H1 (cell line): Measurements from ENCODE around the gene CD248. TPM values are rescaled to one million over a fixed set of nuclear protein-coding genes. Genes with fewer than 3 reads are reported as not detected.

Source experiments
- CTCF ChIA-PET: fragments of 300-600 bp; sonication (Branson Sonifier 250); formaldehyde crosslinking; loops from one replicate; lab custom pipeline; 2021; ENCODE audit not compliant: partially characterized antibody; lab: Charles Lee
- POLR2A ChIA-PET: fragments of 300-600 bp; sonication (Branson Sonifier 250); formaldehyde crosslinking; loops from one replicate; lab custom pipeline; 2021; ENCODE audit warnings: inconsistent platforms; ENCODE audit not compliant: partially characterized antibody; lab: Charles Lee
- DNase-seq, 2 experiments: peaks; one replicate each; pipeline versions ENCODE4 v3.0.0 to v3.0.0-alpha.2; 2010 to 2022; ENCODE audit warnings: low spot score in 2 of 2, low read depth in 1 of 2, mixed read lengths in 1 of 2
- FAIRE-seq: peaks from 2 replicates; lab custom pipeline; 2011; peaks lifted over from hg19 to GRCh38; lab: Jason Lieb, UNC
- H2AFZ ChIP-seq: 2 replicates; pipeline ENCODE4 v1.8.1; 2012; ENCODE audit warnings: low read length, inconsistent platforms
- H2AK5ac ChIP-seq: 2 replicates; pipeline ENCODE4 v1.6.1; 2013; ENCODE audit warnings: low read depth, low read length
- H2BK120ac ChIP-seq: replicated peaks from 2 replicates; pipeline ENCODE3; 2013; ENCODE audit warnings: low read depth, low read length, inconsistent platforms
- H2BK12ac ChIP-seq: 2 replicates; pipeline ENCODE4 v1.6.1; 2013; ENCODE audit warnings: low read depth, low read length
- H2BK15ac ChIP-seq: 2 replicates; pipeline ENCODE4 v1.6.1; 2013; ENCODE audit warnings: low read length
- H2BK20ac ChIP-seq: 2 replicates; pipeline ENCODE4 v1.6.1; 2013; ENCODE audit warnings: low read length
- H2BK5ac ChIP-seq: 2 replicates; pipeline ENCODE4 v1.6.1; 2013; ENCODE audit warnings: low read depth, low read length
- H3K14ac ChIP-seq: 2 replicates; pipeline ENCODE4 v1.6.1; 2013; ENCODE audit warnings: inconsistent platforms; ENCODE audit not compliant: insufficient read length
- H3K18ac ChIP-seq: 2 replicates; pipeline ENCODE4 v1.6.1; 2013; ENCODE audit warnings: low read length; ENCODE audit errors: extremely low read depth
- H3K23ac ChIP-seq: 2 replicates; pipeline ENCODE4 v1.6.1; 2013; ENCODE audit warnings: inconsistent platforms; ENCODE audit not compliant: insufficient read length
- H3K23me2 ChIP-seq: 2 replicates; pipeline ENCODE4 v1.6.1; 2013; ENCODE audit warnings: low read depth, low read length
- H3K27ac ChIP-seq: 2 replicates; pipeline ENCODE4 v1.6.1; 2011; ENCODE audit warnings: low read depth, low read length, inconsistent platforms
- H3K27me3 ChIP-seq, 4 experiments: replicated peaks in 1 of 4; 1 replicate in 1 of 4; 2 replicates in 3 of 4; pipeline versions ENCODE4 v1.6.1 to v1.8.1; 2011 to 2013; ENCODE audit warnings: low read length in 3 of 4, mild to moderate bottlenecking in 3 of 4, inconsistent platforms in 2 of 4, mixed read lengths in 2 of 4, moderate library complexity in 1 of 4; ENCODE audit not compliant: control insufficient read depth in 3 of 4, insufficient read depth in 3 of 4; ENCODE audit errors: extremely low read depth in 1 of 4
- H3K36me3 ChIP-seq, 4 experiments: 2 replicates each; pipeline versions ENCODE4 v1.6.1 to v1.8.1; 2011 to 2013; ENCODE audit warnings: mild to moderate bottlenecking in 4 of 4, low read length in 3 of 4, moderate library complexity in 2 of 4, control low read depth in 1 of 4, inconsistent platforms in 1 of 4; ENCODE audit not compliant: insufficient read depth in 4 of 4, control insufficient read depth in 2 of 4
- H3K4ac ChIP-seq: replicated peaks from 2 replicates; pipeline ENCODE3; 2013; ENCODE audit warnings: low read length, low read depth, mixed read lengths, inconsistent platforms; ENCODE audit not compliant: insufficient read length
- H3K4me1 ChIP-seq, 4 experiments: replicated peaks in 1 of 4; 1 replicate in 1 of 4; 2 replicates in 3 of 4; pipeline versions ENCODE4 v1.6.1 to v1.8.1; 2011 to 2013; ENCODE audit warnings: low read length in 3 of 4, inconsistent platforms in 2 of 4, mixed read lengths in 1 of 4; ENCODE audit not compliant: insufficient read depth in 4 of 4, control insufficient read depth in 3 of 4
- H3K4me2 ChIP-seq, 2 experiments: 2 replicates each; pipeline versions ENCODE4 v1.6.1 to v1.8.1; 2011 to 2013; ENCODE audit warnings: low read depth in 2 of 2, low read length in 2 of 2, control low read depth in 1 of 2, inconsistent platforms in 1 of 2, mild to moderate bottlenecking in 1 of 2; ENCODE audit not compliant: insufficient read depth in 1 of 2
- H3K4me3 ChIP-seq, 4 experiments: fragments of 200-600, 300-600 bp in 1 of 4; sonication (generic), shearing (Covaris generic), sonication (Bioruptor Twin) in 1 of 4; 2 replicates each; pipeline versions ENCODE4 v1.5.1 to v1.8.1; 2011 to 2016; ENCODE audit warnings: low read length in 4 of 4, low read depth in 3 of 4, control low read depth in 2 of 4, inconsistent platforms in 2 of 4, mild to moderate bottlenecking in 2 of 4, mixed read lengths in 1 of 4, moderate library complexity in 1 of 4; ENCODE audit not compliant: insufficient read depth in 2 of 4; ENCODE audit errors: extremely low read depth in 1 of 4
- H3K56ac ChIP-seq: replicated peaks from 2 replicates; pipeline ENCODE3; 2013; ENCODE audit warnings: low read depth, mild to moderate bottlenecking, mixed read lengths, low read length, inconsistent platforms; ENCODE audit not compliant: insufficient read length
- H3K79me1 ChIP-seq: 2 replicates; pipeline ENCODE4 v1.6.1; 2013; ENCODE audit warnings: low read depth, low read length, control low read depth
- H3K79me2 ChIP-seq, 2 experiments: 2 replicates each; pipeline versions ENCODE4 v1.6.1 to v1.8.1; 2012 to 2013; ENCODE audit warnings: low read length in 2 of 2, mild to moderate bottlenecking in 2 of 2, inconsistent platforms in 1 of 2; ENCODE audit not compliant: insufficient read depth in 2 of 2, control insufficient read depth in 1 of 2
- H3K9ac ChIP-seq, 4 experiments: replicated peaks in 1 of 4; 1 replicate in 1 of 4; 2 replicates in 3 of 4; pipeline versions ENCODE4 v1.6.1 to v1.8.1; 2011 to 2013; ENCODE audit warnings: low read depth in 3 of 4, low read length in 3 of 4, control low read depth in 2 of 4, mild to moderate bottlenecking in 2 of 4, moderate library complexity in 2 of 4, inconsistent platforms in 1 of 4; ENCODE audit errors: extremely low read depth in 1 of 4
- H3K9me3 ChIP-seq, 2 experiments: 2 replicates each; pipeline versions ENCODE4 v1.6.1 to v1.8.1; 2012 to 2013; ENCODE audit warnings: mild to moderate bottlenecking in 2 of 2, moderate library complexity in 2 of 2, control low read depth in 1 of 2, inconsistent platforms in 1 of 2, low read depth in 1 of 2, low read length in 1 of 2, mixed read lengths in 1 of 2; ENCODE audit not compliant: insufficient read depth in 2 of 2
- H4K20me1 ChIP-seq, 2 experiments: replicated peaks in 1 of 2; 2 replicates each; pipeline versions ENCODE3 to v1.8.1; 2011 to 2013; ENCODE audit warnings: inconsistent platforms in 2 of 2, low read length in 2 of 2, mild to moderate bottlenecking in 1 of 2; ENCODE audit not compliant: insufficient read depth in 2 of 2, control insufficient read depth in 1 of 2
- H4K5ac ChIP-seq: 2 replicates; pipeline ENCODE4 v1.6.1; 2013; ENCODE audit warnings: low read length, low read depth, mixed read lengths, inconsistent platforms; ENCODE audit not compliant: insufficient read length
- H4K8ac ChIP-seq: 2 replicates; pipeline ENCODE4 v1.8.0; 2013; ENCODE audit warnings: mild to moderate bottlenecking, moderate library complexity, low read length, inconsistent platforms; ENCODE audit not compliant: insufficient read depth; ENCODE audit errors: extremely low read depth
- H4K91ac ChIP-seq: replicated peaks from 2 replicates; pipeline ENCODE3; 2013; ENCODE audit warnings: low read length, mixed read lengths, inconsistent platforms; ENCODE audit not compliant: insufficient read length
- CTCF ChIP-seq, 3 experiments: IDR thresholded peaks; 1 replicate in 2 of 3; 2 replicates in 1 of 3; pipeline versions ENCODE4 v1.5.1 to v1.6.1; 2011; ENCODE audit warnings: low read length in 3 of 3, mild to moderate bottlenecking in 3 of 3, inconsistent platforms in 2 of 3, low read depth in 1 of 3, moderate library complexity in 1 of 3; ENCODE audit not compliant: insufficient read depth in 1 of 3; ENCODE audit errors: control extremely low read depth in 1 of 3
- HDAC6 ChIP-seq: IDR thresholded peaks from one replicate; pipeline ENCODE4 v1.7.1; 2012; ENCODE audit warnings: low read depth, mild to moderate bottlenecking, inconsistent platforms, low read length, moderate library complexity
- JUN ChIP-seq: IDR thresholded peaks from 2 replicates; pipeline ENCODE4 v1.6.1; 2011; ENCODE audit warnings: low read depth, mild to moderate bottlenecking, improper control_type of control experiment, low read length
- KDM5A ChIP-seq: fragments of 200-600 bp; IDR thresholded peaks from 2 replicates; pipeline ENCODE4 v1.7.1; 2012; ENCODE audit warnings: mild to moderate bottlenecking, low read length, inconsistent platforms, mixed read lengths
- RAD21 ChIP-seq, 2 experiments: IDR thresholded peaks in 1 of 2; conservative IDR thresholded peaks in 1 of 2; 2 replicates each; pipeline ENCODE4 v1.6.1; 2011; ENCODE audit warnings: low read depth in 2 of 2, low read length in 2 of 2, improper control_type of control experiment in 1 of 2, inconsistent platforms in 1 of 2, mild to moderate bottlenecking in 1 of 2, moderate library complexity in 1 of 2
- TAF1 ChIP-seq: IDR thresholded peaks from 2 replicates; pipeline ENCODE4 v1.6.1; 2011; ENCODE audit warnings: mild to moderate bottlenecking, low read depth, low read length
- TBP ChIP-seq: IDR thresholded peaks from 2 replicates; pipeline ENCODE4 v1.6.1; 2011; ENCODE audit warnings: low read depth, low read length, improper control_type of control experiment
- ZNF274 ChIP-seq: IDR thresholded peaks from 2 replicates; pipeline ENCODE4 v1.7.0; 2012; ENCODE audit warnings: low read length, borderline replicate concordance; ENCODE audit errors: extremely low read depth
- WGBS, 2 experiments: shearing (Covaris generic) in 1 of 2; methylation state at CpG; one replicate each; pipeline versions ENCODE4 v1.1.6 to v1.1.7; 2013 to 2015; ENCODE audit warnings: low lambda C conversion rate in 2 of 2, mixed read lengths in 2 of 2, inconsistent platforms in 1 of 2, low coverage in 1 of 2, missing lambda C conversion rate in 1 of 2; ENCODE audit not compliant: insufficient replicate concordance in 2 of 2, insufficient coverage in 1 of 2, insufficient read length in 1 of 2; ENCODE audit errors: extremely low coverage in 1 of 2, missing lambda C conversion rate in 1 of 2; 5-methylcytosine and 5-hydroxymethylcytosine counted together
- polyA plus RNA-seq, 7 experiments: library from polyadenylated mRNA; depleted of rRNA in 3 of 7; stranded (reverse) in 5 of 7; unstranded in 2 of 7; fragments of >200 nt in 5 of 7; fragments of 200-250 nt in 2 of 7; gene quantifications; 1 replicate in 5 of 7; 2 replicates in 1 of 7; 4 replicates in 1 of 7; pipeline versions ENCODE4 v1.2.1 to v1.2.3, GENCODE V29; 2011 to 2013; ENCODE audit warnings: missing spikeins in 2 of 7, mixed read lengths in 2 of 7
- total RNA-seq: library from RNA; stranded (reverse); fragmentation: NEBNext Ultra II Directional; extraction: Animal tissue kit (Norgen Biotek cat#: 25700); gene quantifications from 2 replicates; pipeline ENCODE4 v1.2.1, GENCODE V29; 2021

Gene CD248
- total and polyA plus RNA-seq, 2 of the 8 experiments (the other 6 are each of a cell fraction or from before 2014, with no cell fraction given) = 2.7 to 3.9 TPM

- Histone ChIP-seq H4K5ac (no peak overlapping the region), H3K27ac (no peak overlapping the region), H3K56ac (no peak overlapping the region), H3K14ac (no peak overlapping the region), H3K4ac (no peak overlapping the region), H2AK5ac (no peak overlapping the region), H3K9me3 (no peaks in the 10 kb centered on the region), H2BK5ac (no peak overlapping the region), H3K23ac (no peak overlapping the region), H3K36me3 (peaks cover 24 to 49% (median 47%) of the 10 kb centered on the region in 4 experiments), H2BK20ac (no peak overlapping the region), H2BK120ac (no peak overlapping the region), H4K20me1 (peaks cover 4 to 25% of the 10 kb centered on the region in 2 experiments), H3K18ac (no peak overlapping the region), H3K23me2 (no peaks in the 10 kb centered on the region), H3K4me2 (no peak overlapping the region), H4K91ac (no peak overlapping the region), H3K79me1 (no peaks in the 10 kb centered on the region), H2AFZ (no peak overlapping the region), H3K27me3 (no peaks in the 10 kb centered on the region), H3K4me1 (peaks cover 0 to 3% (median 0%) of the 10 kb centered on the region in 4 experiments; a peak in 1 of 7 replicates), H3K9ac (no peak overlapping the region), H2BK12ac (no peak overlapping the region), H2BK15ac (no peak overlapping the region), H3K4me3 (no peak overlapping the region), H4K8ac (no peak overlapping the region), H3K79me2 (no peaks in the 10 kb centered on the region; a peak in 1 of 4 replicates)
- TF ChIP-seq HDAC6 = no peak
- no peak for TF ChIP-seq CTCF (IDR thresholded peaks at IDR 0.05; ENCODE audit: control extremely low read depth in 1 of 3, insufficient read depth in 1 of 3, low read depth in 1 of 3, low read length in 3 of 3)
- no peak for TF ChIP-seq TBP
- TF ChIP-seq KDM5A = no peak
- no peak for TF ChIP-seq ZNF274
- no peak for TF ChIP-seq TAF1
- TF ChIP-seq RAD21 (IDR thresholded peaks at IDR 0.05 in 1 of 2, conservative IDR thresholded peaks at IDR 0.05 in 1 of 2; ENCODE audit: low read depth in 2 of 2, low read length in 2 of 2) = no peak
- TF ChIP-seq JUN = no peak
- ChIA-PET POLR2A (interaction anchor here (0.7 to 28.7 kb wide), 10 partner anchors 5 to 361 kb away, joined by 3 to 487 read pairs (median 4); partner anchors contain the start of genes B4GAT1, BRMS1, CD248 and SLC29A2), CTCF (interaction anchor here (0.6 to 4.4 kb wide), 29 partner anchors 8 to 1025 kb away, joined by 3 to 39 read pairs (median 4); partner anchors contain the start of genes NPAS4 and RIN1)
- no peak for DNase-seq
- WGBS, 2 experiments = 94% methylated on average over 14 of the region's 14 CpGs; no CpG with 5 or more reads in 1 of the 2 experiments
- no peak for FAIRE-seq
Observed at GRCh38 chr11:66363187-66363601, 46.4 kb upstream of the CD248 start.
